ENCODE data around the gene CDH23. TPM values are rescaled to one million over a fixed set of nuclear protein-coding genes. Genes with fewer than 3 reads are reported as not detected.

CDH23 gene
- total and polyA plus RNA-seq, 12 donors: 1.7 to 20.2 (median 7.8) TPM

- H3K9me3 ChIP-seq (replicated peaks in 1 of 3): no peaks in the 10 kb centered on the region
- H3K4me3 ChIP-seq: no peak overlapping the region
- H3K27ac ChIP-seq: no peak overlapping the region
- no peak for DNase-seq
- no peaks in the 10 kb centered on the region for H3K27me3 ChIP-seq
- TF ChIP-seq POLR2A (IDR thresholded peaks at IDR 0.05) (no peak), CTCF (IDR thresholded peaks at IDR 0.05) (no peak)
- intact Hi-C loops (cut with DNase I): no loop called here
- WGBS, 4 donors: 73 to 96% (median 93%) methylated on average over 5 of the region's 5 CpGs
- H3K36me3 ChIP-seq (replicated peaks in 1 of 2): no peaks in the 10 kb centered on the region
- H3K4me1 ChIP-seq (replicated peaks in 1 of 2): no peaks in the 10 kb centered on the region
Observed at GRCh38 chr10:71449026-71449425, 52.3 kb downstream of the CDH23 start.

DNA sequence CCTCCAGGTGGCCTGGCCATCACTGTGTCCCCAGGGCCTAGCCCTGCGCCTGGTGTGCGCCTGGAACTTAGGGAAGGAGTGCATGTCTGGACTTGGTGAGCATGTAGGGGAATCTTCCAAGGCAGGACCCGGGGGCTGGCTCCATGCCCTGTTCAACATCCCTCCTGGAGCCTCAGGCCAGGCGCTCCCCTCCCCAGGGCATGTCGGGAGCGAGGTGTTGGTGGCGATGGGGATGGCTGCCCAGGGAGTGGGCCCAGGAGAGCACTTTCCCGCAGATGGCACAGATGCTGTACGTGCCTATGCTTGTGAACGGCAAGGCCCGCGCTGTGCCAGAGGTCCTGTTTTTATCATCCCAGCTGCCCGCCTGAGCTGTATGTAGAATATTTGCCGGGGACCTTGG, 55.0 kb downstream of the CDH23 start:
- H3K4me3 ChIP-seq: no peak overlapping the region
- H3K4me1 ChIP-seq (replicated peaks in 1 of 2): no peaks in the 10 kb centered on the region
- no peaks in the 10 kb centered on the region for H3K9me3 ChIP-seq (replicated peaks in 1 of 3)
- H3K36me3 ChIP-seq (replicated peaks in 1 of 2): no peaks in the 10 kb centered on the region
- H3K27me3 ChIP-seq: no peaks in the 10 kb centered on the region
- no peak overlapping the region for H3K27ac ChIP-seq
- DNase-seq: no peak
- TF ChIP-seq CTCF (IDR thresholded peaks at IDR 0.05): no peak
- no peak for TF ChIP-seq POLR2A (IDR thresholded peaks at IDR 0.05)
- WGBS, 4 donors: 78 to 90% (median 89%) methylated on average over 2 to 14 of the region's 14 CpGs
- intact Hi-C loops (cut with DNase I): no loop called here

- Histone ChIP-seq H3K4me3 (no peak overlapping the region), H3K9me3 (replicated peaks in 1 of 3) (no peaks in the 10 kb centered on the region), H3K36me3 (replicated peaks in 1 of 2) (no peaks in the 10 kb centered on the region), H3K27ac (no peak overlapping the region), H3K4me1 (replicated peaks in 1 of 2) (no peaks in the 10 kb centered on the region), H3K27me3 (no peaks in the 10 kb centered on the region)
- WGBS, 4 donors: 80 to 88% (median 83%) methylated on average over 11 to 12 of the region's 12 CpGs
- TF ChIP-seq CTCF (IDR thresholded peaks at IDR 0.05) (no peak), POLR2A (IDR thresholded peaks at IDR 0.05) (no peak)
- DNase-seq: no peak
- intact Hi-C loops (cut with DNase I): no loop called here
Observed at GRCh38 chr10:71453186-71453585, 56.5 kb downstream of the CDH23 start.

DNA sequence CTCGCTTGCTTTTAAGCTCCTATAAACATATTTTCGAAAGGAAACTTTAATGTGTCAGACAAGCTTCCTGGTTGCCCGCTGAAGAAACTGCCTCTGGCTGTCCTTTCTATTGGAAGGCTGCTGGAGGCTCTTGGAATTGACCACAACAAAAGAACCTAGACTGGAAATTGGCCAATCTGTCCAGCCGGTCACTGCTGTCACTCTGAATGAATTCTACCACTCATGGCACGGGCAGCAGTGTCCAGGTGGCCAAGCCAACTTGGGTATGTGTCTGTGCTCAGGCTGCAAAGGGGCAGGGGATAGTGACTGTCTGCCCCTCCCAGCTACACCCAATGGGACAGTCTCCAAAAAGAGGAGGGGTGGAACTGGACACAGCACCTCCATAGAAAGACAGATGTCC, 57.6 kb downstream of the CDH23 start:
- H3K36me3 ChIP-seq (replicated peaks in 1 of 2): no peaks in the 10 kb centered on the region
- H3K9me3 ChIP-seq (replicated peaks in 1 of 3): no peaks in the 10 kb centered on the region
- H3K27me3 ChIP-seq: no peaks in the 10 kb centered on the region
- H3K4me3 ChIP-seq: no peak overlapping the region
- intact Hi-C loops (cut with DNase I): no loop called here
- no peaks in the 10 kb centered on the region for H3K4me1 ChIP-seq (replicated peaks in 1 of 2)
- no peak overlapping the region for H3K27ac ChIP-seq
- DNase-seq: no peak
- no peak for TF ChIP-seq CTCF (IDR thresholded peaks at IDR 0.05)
- no peak for TF ChIP-seq POLR2A (IDR thresholded peaks at IDR 0.05)
- WGBS, 4 donors: 75 to 89% (median 85%) methylated on average over 5 of the region's 5 CpGs

All from adrenal gland (tissue), 12 donors.